H1 (cell line): ENCODE measurements around the gene DNAJC6. TPM values are rescaled to one million over a fixed set of nuclear protein-coding genes. Genes with fewer than 3 reads are reported as not detected.

Experiments used
- CTCF ChIA-PET: fragments of 300-600 bp; sonication (Branson Sonifier 250); formaldehyde crosslinking; loops from one replicate; lab custom pipeline; 2021; ENCODE audit not compliant: partially characterized antibody; lab: Charles Lee
- POLR2A ChIA-PET: fragments of 300-600 bp; sonication (Branson Sonifier 250); formaldehyde crosslinking; loops from one replicate; lab custom pipeline; 2021; ENCODE audit warnings: inconsistent platforms; ENCODE audit not compliant: partially characterized antibody; lab: Charles Lee
- DNase-seq, 2 experiments: peaks; one replicate each; pipeline versions ENCODE4 v3.0.0 to v3.0.0-alpha.2; 2010 to 2022; ENCODE audit warnings: low spot score in 2 of 2, low read depth in 1 of 2, mixed read lengths in 1 of 2
- FAIRE-seq: peaks from 2 replicates; lab custom pipeline; 2011; peaks lifted over from hg19 to GRCh38; lab: Jason Lieb, UNC
- H2AFZ ChIP-seq: 2 replicates; pipeline ENCODE4 v1.8.1; 2012; ENCODE audit warnings: low read length, inconsistent platforms
- H2AK5ac ChIP-seq: 2 replicates; pipeline ENCODE4 v1.6.1; 2013; ENCODE audit warnings: low read depth, low read length
- H2BK120ac ChIP-seq: replicated peaks from 2 replicates; pipeline ENCODE3; 2013; ENCODE audit warnings: low read depth, low read length, inconsistent platforms
- H2BK12ac ChIP-seq: 2 replicates; pipeline ENCODE4 v1.6.1; 2013; ENCODE audit warnings: low read depth, low read length
- H2BK15ac ChIP-seq: 2 replicates; pipeline ENCODE4 v1.6.1; 2013; ENCODE audit warnings: low read length
- H2BK20ac ChIP-seq: 2 replicates; pipeline ENCODE4 v1.6.1; 2013; ENCODE audit warnings: low read length
- H2BK5ac ChIP-seq: 2 replicates; pipeline ENCODE4 v1.6.1; 2013; ENCODE audit warnings: low read depth, low read length
- H3K14ac ChIP-seq: 2 replicates; pipeline ENCODE4 v1.6.1; 2013; ENCODE audit warnings: inconsistent platforms; ENCODE audit not compliant: insufficient read length
- H3K18ac ChIP-seq: 2 replicates; pipeline ENCODE4 v1.6.1; 2013; ENCODE audit warnings: low read length; ENCODE audit errors: extremely low read depth
- H3K23ac ChIP-seq: 2 replicates; pipeline ENCODE4 v1.6.1; 2013; ENCODE audit warnings: inconsistent platforms; ENCODE audit not compliant: insufficient read length
- H3K23me2 ChIP-seq: 2 replicates; pipeline ENCODE4 v1.6.1; 2013; ENCODE audit warnings: low read depth, low read length
- H3K27ac ChIP-seq: 2 replicates; pipeline ENCODE4 v1.6.1; 2011; ENCODE audit warnings: low read depth, low read length, inconsistent platforms
- H3K27me3 ChIP-seq, 4 experiments: replicated peaks in 1 of 4; 1 replicate in 1 of 4; 2 replicates in 3 of 4; pipeline versions ENCODE4 v1.6.1 to v1.8.1; 2011 to 2013; ENCODE audit warnings: low read length in 3 of 4, mild to moderate bottlenecking in 3 of 4, inconsistent platforms in 2 of 4, mixed read lengths in 2 of 4, moderate library complexity in 1 of 4; ENCODE audit not compliant: control insufficient read depth in 3 of 4, insufficient read depth in 3 of 4; ENCODE audit errors: extremely low read depth in 1 of 4
- H3K36me3 ChIP-seq, 4 experiments: 2 replicates each; pipeline versions ENCODE4 v1.6.1 to v1.8.1; 2011 to 2013; ENCODE audit warnings: mild to moderate bottlenecking in 4 of 4, low read length in 3 of 4, moderate library complexity in 2 of 4, control low read depth in 1 of 4, inconsistent platforms in 1 of 4; ENCODE audit not compliant: insufficient read depth in 4 of 4, control insufficient read depth in 2 of 4
- H3K4ac ChIP-seq: replicated peaks from 2 replicates; pipeline ENCODE3; 2013; ENCODE audit warnings: low read length, low read depth, mixed read lengths, inconsistent platforms; ENCODE audit not compliant: insufficient read length
- H3K4me1 ChIP-seq, 4 experiments: replicated peaks in 1 of 4; 1 replicate in 1 of 4; 2 replicates in 3 of 4; pipeline versions ENCODE4 v1.6.1 to v1.8.1; 2011 to 2013; ENCODE audit warnings: low read length in 3 of 4, inconsistent platforms in 2 of 4, mixed read lengths in 1 of 4; ENCODE audit not compliant: insufficient read depth in 4 of 4, control insufficient read depth in 3 of 4
- H3K4me2 ChIP-seq, 2 experiments: 2 replicates each; pipeline versions ENCODE4 v1.6.1 to v1.8.1; 2011 to 2013; ENCODE audit warnings: low read depth in 2 of 2, low read length in 2 of 2, control low read depth in 1 of 2, inconsistent platforms in 1 of 2, mild to moderate bottlenecking in 1 of 2; ENCODE audit not compliant: insufficient read depth in 1 of 2
- H3K4me3 ChIP-seq, 4 experiments: fragments of 200-600, 300-600 bp in 1 of 4; sonication (generic), shearing (Covaris generic), sonication (Bioruptor Twin) in 1 of 4; 2 replicates each; pipeline versions ENCODE4 v1.5.1 to v1.8.1; 2011 to 2016; ENCODE audit warnings: low read length in 4 of 4, low read depth in 3 of 4, control low read depth in 2 of 4, inconsistent platforms in 2 of 4, mild to moderate bottlenecking in 2 of 4, mixed read lengths in 1 of 4, moderate library complexity in 1 of 4; ENCODE audit not compliant: insufficient read depth in 2 of 4; ENCODE audit errors: extremely low read depth in 1 of 4
- H3K56ac ChIP-seq: replicated peaks from 2 replicates; pipeline ENCODE3; 2013; ENCODE audit warnings: low read depth, mild to moderate bottlenecking, mixed read lengths, low read length, inconsistent platforms; ENCODE audit not compliant: insufficient read length
- H3K79me1 ChIP-seq: 2 replicates; pipeline ENCODE4 v1.6.1; 2013; ENCODE audit warnings: low read depth, low read length, control low read depth
- H3K79me2 ChIP-seq, 2 experiments: 2 replicates each; pipeline versions ENCODE4 v1.6.1 to v1.8.1; 2012 to 2013; ENCODE audit warnings: low read length in 2 of 2, mild to moderate bottlenecking in 2 of 2, inconsistent platforms in 1 of 2; ENCODE audit not compliant: insufficient read depth in 2 of 2, control insufficient read depth in 1 of 2
- H3K9ac ChIP-seq, 4 experiments: replicated peaks in 1 of 4; 1 replicate in 1 of 4; 2 replicates in 3 of 4; pipeline versions ENCODE4 v1.6.1 to v1.8.1; 2011 to 2013; ENCODE audit warnings: low read depth in 3 of 4, low read length in 3 of 4, control low read depth in 2 of 4, mild to moderate bottlenecking in 2 of 4, moderate library complexity in 2 of 4, inconsistent platforms in 1 of 4; ENCODE audit errors: extremely low read depth in 1 of 4
- H3K9me3 ChIP-seq, 2 experiments: 2 replicates each; pipeline versions ENCODE4 v1.6.1 to v1.8.1; 2012 to 2013; ENCODE audit warnings: mild to moderate bottlenecking in 2 of 2, moderate library complexity in 2 of 2, control low read depth in 1 of 2, inconsistent platforms in 1 of 2, low read depth in 1 of 2, low read length in 1 of 2, mixed read lengths in 1 of 2; ENCODE audit not compliant: insufficient read depth in 2 of 2
- H4K20me1 ChIP-seq, 2 experiments: replicated peaks in 1 of 2; 2 replicates each; pipeline versions ENCODE3 to v1.8.1; 2011 to 2013; ENCODE audit warnings: inconsistent platforms in 2 of 2, low read length in 2 of 2, mild to moderate bottlenecking in 1 of 2; ENCODE audit not compliant: insufficient read depth in 2 of 2, control insufficient read depth in 1 of 2
- H4K5ac ChIP-seq: 2 replicates; pipeline ENCODE4 v1.6.1; 2013; ENCODE audit warnings: low read length, low read depth, mixed read lengths, inconsistent platforms; ENCODE audit not compliant: insufficient read length
- H4K8ac ChIP-seq: 2 replicates; pipeline ENCODE4 v1.8.0; 2013; ENCODE audit warnings: mild to moderate bottlenecking, moderate library complexity, low read length, inconsistent platforms; ENCODE audit not compliant: insufficient read depth; ENCODE audit errors: extremely low read depth
- H4K91ac ChIP-seq: replicated peaks from 2 replicates; pipeline ENCODE3; 2013; ENCODE audit warnings: low read length, mixed read lengths, inconsistent platforms; ENCODE audit not compliant: insufficient read length
- ASH2L ChIP-seq: fragments of 200-600, 300-600 bp; sonication (generic); IDR thresholded peaks from one replicate; pipeline ENCODE4 v1.7.1; 2017; ENCODE audit warnings: low read length
- CHD2 ChIP-seq: IDR thresholded peaks from 2 replicates; pipeline ENCODE4 v1.6.1; 2012; ENCODE audit warnings: low read length, improper control_type of control experiment
- CTBP2 ChIP-seq: IDR thresholded peaks from 2 replicates; pipeline ENCODE4 v1.7.0; 2011; ENCODE audit warnings: borderline replicate concordance, mild to moderate bottlenecking, moderate library complexity, mixed read lengths, low read length; ENCODE audit not compliant: insufficient read depth, insufficient read length
- EP300 ChIP-seq, 2 experiments: IDR thresholded peaks; 1 replicate in 1 of 2; 2 replicates in 1 of 2; pipeline ENCODE4 v1.6.1; 2011 to 2012; ENCODE audit warnings: low read depth in 2 of 2, low read length in 2 of 2, mild to moderate bottlenecking in 2 of 2, borderline replicate concordance in 1 of 2, inconsistent platforms in 1 of 2, moderate library complexity in 1 of 2
- EZH2 ChIP-seq: fragments of 200-600 bp; sonication (generic); IDR thresholded peaks from 2 replicates; pipeline ENCODE4 v1.7.1; 2012; ENCODE audit warnings: low read depth, mild to moderate bottlenecking, moderate library complexity, low read length, inconsistent platforms; ENCODE audit not compliant: severe bottlenecking
- NRF1 ChIP-seq: IDR thresholded peaks from 2 replicates; pipeline ENCODE4 v1.6.1; 2011; ENCODE audit warnings: mild to moderate bottlenecking, low read depth, low read length, improper control_type of control experiment
- RFX5 ChIP-seq: IDR thresholded peaks from 2 replicates; pipeline ENCODE4 v1.6.1; 2011; ENCODE audit warnings: low read depth, low read length, improper control_type of control experiment, borderline replicate concordance
- SRF ChIP-seq: IDR thresholded peaks from 2 replicates; pipeline ENCODE4 v1.6.1; 2011; ENCODE audit warnings: mild to moderate bottlenecking, low read depth, low read length, moderate library complexity
- YY1 ChIP-seq: IDR thresholded peaks from 2 replicates; pipeline ENCODE4 v1.6.1; 2011; ENCODE audit warnings: low read depth, mild to moderate bottlenecking, low read length
- WGBS, 2 experiments: shearing (Covaris generic) in 1 of 2; methylation state at CpG; one replicate each; pipeline versions ENCODE4 v1.1.6 to v1.1.7; 2013 to 2015; ENCODE audit warnings: low lambda C conversion rate in 2 of 2, mixed read lengths in 2 of 2, inconsistent platforms in 1 of 2, low coverage in 1 of 2, missing lambda C conversion rate in 1 of 2; ENCODE audit not compliant: insufficient replicate concordance in 2 of 2, insufficient coverage in 1 of 2, insufficient read length in 1 of 2; ENCODE audit errors: extremely low coverage in 1 of 2, missing lambda C conversion rate in 1 of 2; 5-methylcytosine and 5-hydroxymethylcytosine counted together
- polyA plus RNA-seq, 7 experiments: library from polyadenylated mRNA; depleted of rRNA in 3 of 7; stranded (reverse) in 5 of 7; unstranded in 2 of 7; fragments of >200 nt in 5 of 7; fragments of 200-250 nt in 2 of 7; gene quantifications; 1 replicate in 5 of 7; 2 replicates in 1 of 7; 4 replicates in 1 of 7; pipeline versions ENCODE4 v1.2.1 to v1.2.3, GENCODE V29; 2011 to 2013; ENCODE audit warnings: missing spikeins in 2 of 7, mixed read lengths in 2 of 7
- total RNA-seq: library from RNA; stranded (reverse); fragmentation: NEBNext Ultra II Directional; extraction: Animal tissue kit (Norgen Biotek cat#: 25700); gene quantifications from 2 replicates; pipeline ENCODE4 v1.2.1, GENCODE V29; 2021
- TF ChIP-seq, protein P1 (sequence below): IDR thresholded peaks from 2 replicates; pipeline ENCODE4 v1.6.1; 2012; ENCODE audit warnings: inconsistent platforms
- TF ChIP-seq, protein P2 (sequence below), 3 experiments: IDR thresholded peaks; 1 replicate in 2 of 3; 2 replicates in 1 of 3; pipeline versions ENCODE4 v1.5.1 to v1.6.1; 2011; ENCODE audit warnings: low read length in 3 of 3, mild to moderate bottlenecking in 3 of 3, inconsistent platforms in 2 of 3, low read depth in 1 of 3, moderate library complexity in 1 of 3; ENCODE audit not compliant: insufficient read depth in 1 of 3; ENCODE audit errors: control extremely low read depth in 1 of 3

Gene DNAJC6
- total and polyA plus RNA-seq, 2 of the 8 experiments (the other 6 are each of a cell fraction or from before 2014, with no cell fraction given): 1.6 to 3.0 TPM

DNA sequence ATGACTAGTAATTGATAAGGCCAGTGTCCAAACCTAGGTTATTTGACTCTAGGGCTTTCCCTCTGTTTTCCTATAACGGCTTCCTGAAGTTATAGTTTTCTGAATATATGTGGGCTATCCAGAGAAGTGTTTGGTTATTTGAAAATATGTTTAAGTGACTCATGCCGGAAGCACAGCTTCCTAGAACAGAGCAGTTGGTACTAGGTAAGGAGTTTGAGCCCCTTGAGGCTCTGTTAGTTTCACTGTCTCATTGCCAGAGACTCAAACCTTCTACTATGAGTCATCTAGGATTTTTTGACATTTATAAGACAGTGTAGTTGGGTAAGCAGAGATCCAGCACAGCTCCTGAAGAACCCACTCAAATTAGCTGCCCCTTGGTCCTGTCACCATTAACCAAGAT is 84.0 kb downstream of the DNAJC6 start:
- Histone ChIP-seq H4K91ac (no peak overlapping the region), H4K8ac (no peak overlapping the region), H2BK5ac (no peak overlapping the region), H3K9ac (no peak overlapping the region), H3K4me2 (no peak overlapping the region), H3K18ac (no peak overlapping the region), H2BK120ac (no peak overlapping the region), H3K79me2 (no peaks in the 10 kb centered on the region), H3K27ac (no peak overlapping the region), H3K14ac (no peak overlapping the region), H3K23me2 (no peaks in the 10 kb centered on the region), H2AK5ac (no peak overlapping the region), H3K36me3 (no peaks in the 10 kb centered on the region), H2BK12ac (no peak overlapping the region), H2AFZ (no peak overlapping the region), H2BK15ac (no peak overlapping the region), H3K4me3 (no peak overlapping the region), H3K9me3 (no peaks in the 10 kb centered on the region), H4K20me1 (no peaks in the 10 kb centered on the region), H2BK20ac (no peak overlapping the region), H3K23ac (no peak overlapping the region), H3K27me3 (no peaks in the 10 kb centered on the region), H3K4ac (no peak overlapping the region), H3K56ac (no peak overlapping the region), H4K5ac (no peak overlapping the region), H3K4me1 (peaks cover 0 to 3% (median under 1%) of the 10 kb centered on the region in 4 experiments; a peak in 5 of 7 replicates), H3K79me1 (no peaks in the 10 kb centered on the region)
- no peak for FAIRE-seq
- 88% methylated on average over 2 of the region's 2 CpGs; no CpG with 5 or more reads in 1 of the 2 experiments for WGBS, 2 experiments
- ChIA-PET CTCF (interaction anchor here (0.9 to 2.1 kb wide), 2 partner anchors 9 to 61 kb away, joined by 3 to 5 read pairs; no protein-coding TSS in a partner anchor), POLR2A (no interaction called here)
- no peak for DNase-seq
- TF ChIP-seq EZH2 (no peak), ASH2L (no peak), NRF1 (no peak), SRF (no peak), YY1 (no peak), RFX5 (no peak), CTBP2 (no peak), EP300 (IDR thresholded peaks at IDR 0.05; ENCODE audit: borderline replicate concordance in 1 of 2, low read depth in 2 of 2, low read length in 2 of 2) (no peak), CHD2 (no peak)
- TF ChIP-seq, protein P1, sequence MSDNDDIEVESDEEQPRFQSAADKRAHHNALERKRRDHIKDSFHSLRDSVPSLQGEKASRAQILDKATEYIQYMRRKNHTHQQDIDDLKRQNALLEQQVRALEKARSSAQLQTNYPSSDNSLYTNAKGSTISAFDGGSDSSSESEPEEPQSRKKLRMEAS: no peak
- TF ChIP-seq, protein P2, sequence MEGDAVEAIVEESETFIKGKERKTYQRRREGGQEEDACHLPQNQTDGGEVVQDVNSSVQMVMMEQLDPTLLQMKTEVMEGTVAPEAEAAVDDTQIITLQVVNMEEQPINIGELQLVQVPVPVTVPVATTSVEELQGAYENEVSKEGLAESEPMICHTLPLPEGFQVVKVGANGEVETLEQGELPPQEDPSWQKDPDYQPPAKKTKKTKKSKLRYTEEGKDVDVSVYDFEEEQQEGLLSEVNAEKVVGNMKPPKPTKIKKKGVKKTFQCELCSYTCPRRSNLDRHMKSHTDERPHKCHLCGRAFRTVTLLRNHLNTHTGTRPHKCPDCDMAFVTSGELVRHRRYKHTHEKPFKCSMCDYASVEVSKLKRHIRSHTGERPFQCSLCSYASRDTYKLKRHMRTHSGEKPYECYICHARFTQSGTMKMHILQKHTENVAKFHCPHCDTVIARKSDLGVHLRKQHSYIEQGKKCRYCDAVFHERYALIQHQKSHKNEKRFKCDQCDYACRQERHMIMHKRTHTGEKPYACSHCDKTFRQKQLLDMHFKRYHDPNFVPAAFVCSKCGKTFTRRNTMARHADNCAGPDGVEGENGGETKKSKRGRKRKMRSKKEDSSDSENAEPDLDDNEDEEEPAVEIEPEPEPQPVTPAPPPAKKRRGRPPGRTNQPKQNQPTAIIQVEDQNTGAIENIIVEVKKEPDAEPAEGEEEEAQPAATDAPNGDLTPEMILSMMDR (IDR thresholded peaks at IDR 0.05; ENCODE audit: control extremely low read depth in 1 of 3, insufficient read depth in 1 of 3, low read depth in 1 of 3, low read length in 3 of 3): no peak
